Measurements from ENCODE around the gene PTCSC3. TPM values are rescaled to one million over a fixed set of nuclear protein-coding genes. Genes with fewer than 3 reads are reported as not detected.

The PTCSC3 gene
- total RNA-seq, 1 donor from 2014 or later: not detected

DNA sequence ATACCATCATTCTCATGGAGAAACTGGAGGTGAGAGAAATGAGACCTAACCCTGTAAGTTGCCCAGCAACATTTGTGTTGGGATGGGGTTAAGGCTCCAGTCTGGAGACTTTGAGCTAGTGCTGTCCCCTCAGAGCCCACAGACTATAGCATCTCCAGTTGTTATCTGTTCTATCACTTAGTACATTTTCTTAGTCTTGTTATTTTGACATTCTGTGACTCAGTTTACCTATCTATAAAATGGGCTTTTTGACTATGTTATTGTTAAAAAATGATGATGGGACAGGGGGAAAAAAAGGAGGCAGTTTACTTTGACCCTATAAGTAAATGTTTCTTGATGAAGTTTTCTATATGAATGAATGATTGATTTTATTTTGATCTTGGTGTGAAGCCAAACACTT, 45.8 kb upstream of the PTCSC3 start:
- Histone ChIP-seq H3K27me3 (no peaks in the 10 kb centered on the region), H3K27ac (no peak overlapping the region), H3K36me3 (no peaks in the 10 kb centered on the region), H3K9me3 (no peaks in the 10 kb centered on the region), H3K4me3 (no peak overlapping the region), H3K4me1 (no peaks in the 10 kb centered on the region)
- intact Hi-C loops (cut with DNase I): no loop called here
- TF ChIP-seq, protein P1, sequence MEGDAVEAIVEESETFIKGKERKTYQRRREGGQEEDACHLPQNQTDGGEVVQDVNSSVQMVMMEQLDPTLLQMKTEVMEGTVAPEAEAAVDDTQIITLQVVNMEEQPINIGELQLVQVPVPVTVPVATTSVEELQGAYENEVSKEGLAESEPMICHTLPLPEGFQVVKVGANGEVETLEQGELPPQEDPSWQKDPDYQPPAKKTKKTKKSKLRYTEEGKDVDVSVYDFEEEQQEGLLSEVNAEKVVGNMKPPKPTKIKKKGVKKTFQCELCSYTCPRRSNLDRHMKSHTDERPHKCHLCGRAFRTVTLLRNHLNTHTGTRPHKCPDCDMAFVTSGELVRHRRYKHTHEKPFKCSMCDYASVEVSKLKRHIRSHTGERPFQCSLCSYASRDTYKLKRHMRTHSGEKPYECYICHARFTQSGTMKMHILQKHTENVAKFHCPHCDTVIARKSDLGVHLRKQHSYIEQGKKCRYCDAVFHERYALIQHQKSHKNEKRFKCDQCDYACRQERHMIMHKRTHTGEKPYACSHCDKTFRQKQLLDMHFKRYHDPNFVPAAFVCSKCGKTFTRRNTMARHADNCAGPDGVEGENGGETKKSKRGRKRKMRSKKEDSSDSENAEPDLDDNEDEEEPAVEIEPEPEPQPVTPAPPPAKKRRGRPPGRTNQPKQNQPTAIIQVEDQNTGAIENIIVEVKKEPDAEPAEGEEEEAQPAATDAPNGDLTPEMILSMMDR (IDR thresholded peaks at IDR 0.05): no peak
- TF ChIP-seq POLR2AphosphoS5 (IDR thresholded peaks at IDR 0.05; ENCODE audit: insufficient read depth in 1 of 2, low read depth in 1 of 2): no peak
- TF ChIP-seq POLR2A (IDR thresholded peaks at IDR 0.05): no peak
- no peak for DNase-seq (ENCODE audit: extremely low spot score in 2 of 2)

DNA sequence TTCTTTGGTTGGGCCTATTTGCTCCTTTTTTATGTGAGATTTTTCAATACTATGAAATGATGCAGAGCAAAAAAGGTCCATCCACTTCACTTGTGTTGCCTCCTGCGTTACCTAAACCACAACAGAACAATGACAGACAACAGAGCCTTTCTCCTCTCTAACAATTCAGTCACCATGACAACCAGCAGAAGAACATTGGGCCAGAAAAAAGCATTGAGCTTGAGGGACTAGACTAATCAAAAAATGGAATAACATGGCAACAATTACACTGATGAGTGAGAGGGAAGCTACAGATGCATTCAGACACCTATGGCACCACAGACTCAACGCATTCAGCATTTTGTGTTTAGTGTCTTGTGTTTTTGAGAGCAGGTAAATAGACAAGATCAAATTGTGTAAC, 44.6 kb upstream of the PTCSC3 start:
- Histone ChIP-seq H3K4me1 (no peaks in the 10 kb centered on the region), H3K9me3 (no peaks in the 10 kb centered on the region), H3K4me3 (no peak overlapping the region), H3K27ac (no peak overlapping the region), H3K36me3 (no peaks in the 10 kb centered on the region), H3K27me3 (no peaks in the 10 kb centered on the region)
- intact Hi-C loops (cut with DNase I): no loop called here
- TF ChIP-seq, protein P1 (IDR thresholded peaks at IDR 0.05): no peak
- TF ChIP-seq POLR2AphosphoS5 (IDR thresholded peaks at IDR 0.05; ENCODE audit: insufficient read depth in 1 of 2, low read depth in 1 of 2) (no peak), POLR2A (IDR thresholded peaks at IDR 0.05) (no peak)
- no peak for DNase-seq (ENCODE audit: extremely low spot score in 2 of 2)

DNA sequence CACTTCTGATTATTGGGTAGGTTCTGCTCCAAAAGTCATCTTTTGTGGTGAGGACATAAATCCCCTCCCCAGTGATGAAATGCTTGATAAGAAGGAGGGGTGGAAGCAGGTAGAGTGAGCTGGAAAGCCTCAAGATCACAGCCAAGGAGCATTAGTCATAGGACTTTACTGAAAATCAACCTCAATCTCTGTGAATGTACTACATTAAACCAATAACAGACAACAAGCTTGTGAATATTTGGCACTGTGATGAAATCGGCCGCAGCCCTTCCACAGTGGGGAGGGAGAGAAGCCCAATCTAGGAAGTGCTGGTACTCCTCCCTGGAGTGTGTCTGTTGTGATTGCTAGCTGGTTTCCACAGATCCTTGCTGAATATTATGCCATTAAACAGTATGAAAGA, 41.2 kb upstream of the PTCSC3 start:
- Histone ChIP-seq H3K27ac (no peak overlapping the region), H3K4me1 (no peaks in the 10 kb centered on the region), H3K27me3 (no peaks in the 10 kb centered on the region), H3K36me3 (no peaks in the 10 kb centered on the region), H3K9me3 (no peaks in the 10 kb centered on the region), H3K4me3 (no peak overlapping the region)
- TF ChIP-seq, protein P1 (IDR thresholded peaks at IDR 0.05): no peak
- TF ChIP-seq POLR2AphosphoS5 (IDR thresholded peaks at IDR 0.05; ENCODE audit: insufficient read depth in 1 of 2, low read depth in 1 of 2) (no peak), POLR2A (IDR thresholded peaks at IDR 0.05) (no peak)
- intact Hi-C loops (cut with DNase I): no loop called here
- DNase-seq (ENCODE audit: extremely low spot score in 2 of 2): no peak

DNA sequence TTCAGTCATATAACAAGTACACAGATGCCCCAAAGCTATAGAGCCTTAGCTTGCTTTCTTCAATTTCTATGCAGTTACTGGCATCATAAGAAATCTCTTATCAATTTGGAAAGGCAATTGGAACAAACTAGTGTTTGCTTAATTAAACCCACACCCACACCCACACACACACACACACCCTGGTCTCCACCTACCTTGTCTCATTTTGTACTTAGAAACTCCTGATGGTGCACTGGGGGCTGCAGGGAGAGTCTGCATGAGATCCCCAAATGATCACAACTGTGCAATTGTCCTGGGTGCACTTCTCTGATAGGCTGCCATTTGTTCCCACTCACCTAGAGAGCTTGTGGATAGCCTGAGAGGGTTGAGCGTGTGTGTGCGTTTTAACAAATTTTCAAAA, 40.5 kb upstream of the PTCSC3 start:
- no peaks in the 10 kb centered on the region for H3K4me1 ChIP-seq
- H3K36me3 ChIP-seq: no peaks in the 10 kb centered on the region
- DNase-seq (ENCODE audit: extremely low spot score in 2 of 2): no peak
- no peaks in the 10 kb centered on the region for H3K27me3 ChIP-seq
- no peak overlapping the region for H3K27ac ChIP-seq
- intact Hi-C loops (cut with DNase I): no loop called here
- H3K9me3 ChIP-seq: no peaks in the 10 kb centered on the region
- H3K4me3 ChIP-seq: no peak overlapping the region
- TF ChIP-seq, protein P1 (IDR thresholded peaks at IDR 0.05): no peak
- no peak for TF ChIP-seq POLR2A (IDR thresholded peaks at IDR 0.05)
- no peak for TF ChIP-seq POLR2AphosphoS5 (IDR thresholded peaks at IDR 0.05; ENCODE audit: insufficient read depth in 1 of 2, low read depth in 1 of 2)

DNA sequence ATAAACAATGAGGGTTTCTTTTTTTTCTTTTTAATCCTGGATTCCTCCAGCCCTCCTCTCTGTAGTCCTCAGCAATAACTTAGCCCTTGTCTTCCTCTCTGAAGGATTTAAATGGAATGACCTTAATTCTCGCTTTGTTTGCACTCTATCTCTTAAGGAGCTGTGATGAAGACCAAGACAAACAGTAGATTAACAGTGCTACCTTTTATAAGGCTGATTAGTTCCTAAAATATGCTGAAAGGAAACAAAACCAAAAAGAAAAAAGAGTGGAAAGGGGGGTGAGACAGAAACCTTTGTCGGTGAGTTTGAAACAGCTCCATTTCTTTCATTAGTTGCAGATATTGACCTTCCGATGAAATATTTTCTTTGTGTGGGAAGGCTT, 38.7 kb upstream of the PTCSC3 start:
- intact Hi-C loops (cut with DNase I): no loop called here
- Histone ChIP-seq H3K4me3 (no peak overlapping the region), H3K4me1 (no peaks in the 10 kb centered on the region), H3K27ac (no peak overlapping the region), H3K27me3 (no peaks in the 10 kb centered on the region), H3K36me3 (no peaks in the 10 kb centered on the region), H3K9me3 (no peaks in the 10 kb centered on the region)
- DNase-seq (ENCODE audit: extremely low spot score in 2 of 2): no peak
- no peak for TF ChIP-seq POLR2A (IDR thresholded peaks at IDR 0.05)
- TF ChIP-seq POLR2AphosphoS5 (IDR thresholded peaks at IDR 0.05; ENCODE audit: insufficient read depth in 1 of 2, low read depth in 1 of 2): no peak
- TF ChIP-seq, protein P1 (IDR thresholded peaks at IDR 0.05): no peak
